Mucosa of descending colon (tissue), 3 donors: ENCODE data around the gene RMI2. TPM values are rescaled to one million over a fixed set of nuclear protein-coding genes. Genes with fewer than 3 reads are reported as not detected.

ENCODE experiments used
- ATAC-seq: fragments of 200-7000 bp; cut with Tn5 transposase; one replicate; pipeline ENCODE4 v1.9.1; 2020; ENCODE audit warnings: mild to moderate bottlenecking, moderate library complexity
- DNase-seq, 3 donors: peaks; one replicate each; pipeline ENCODE4 v3.0.0-alpha.2; 2020
- H3K36me3 ChIP-seq: fragments of 200-600 bp; one replicate; pipeline ENCODE4 v1.8.0; 2021; ENCODE audit warnings: low read depth, mild to moderate bottlenecking
- H3K4me1 ChIP-seq: fragments of 200-600 bp; one replicate; pipeline ENCODE4 v1.8.0; 2021; ENCODE audit warnings: low read depth, mild to moderate bottlenecking
- H3K4me3 ChIP-seq: fragments of 200-600 bp; one replicate; pipeline ENCODE4 v1.8.0; 2021; ENCODE audit warnings: mild to moderate bottlenecking
- H3K9me3 ChIP-seq: fragments of 200-600 bp; one replicate; pipeline ENCODE4 v1.8.0; 2021; ENCODE audit warnings: mild to moderate bottlenecking
- intact Hi-C, 2 donors: fragments of 100-400 bp; cut with DNase I in 1 of 2; cut with micrococcal nuclease in 1 of 2; formaldehyde crosslinking; loops; one replicate each; pipeline versions ENCODE4 v1.11.0 to v1.11.1; 2022; cut with DNase I, micrococcal nuclease
- total RNA-seq, 3 donors: library from RNA; stranded (reverse); fragmentation: NEBNext Ultra II Directional in 2 of 3; extraction: Animal tissue kit (Norgen Biotek cat#: 25700) in 2 of 3; gene quantifications; one replicate each; pipeline versions ENCODE4 v1.2.1 to v1.2.4, GENCODE V29; 2021 to 2023
- TF ChIP-seq, protein P1 (sequence below): fragments of 200-600 bp; IDR thresholded peaks from one replicate; pipeline ENCODE4 v1.8.0; 2022; ENCODE audit warnings: antibody characterized with exemption, mild to moderate bottlenecking
- donor health status: DM: no; HTN: no; CAD: no; lungs with moderate emphysema.
- donor health status: DM: no; HTN: no; CAD: no.
- donor health status: DM: no; HTN: yes; CAD: no.

RMI2 gene
- total RNA-seq, 3 donors from 2014 or later: 2.1 to 12.1 (median 7.0) TPM

DNA sequence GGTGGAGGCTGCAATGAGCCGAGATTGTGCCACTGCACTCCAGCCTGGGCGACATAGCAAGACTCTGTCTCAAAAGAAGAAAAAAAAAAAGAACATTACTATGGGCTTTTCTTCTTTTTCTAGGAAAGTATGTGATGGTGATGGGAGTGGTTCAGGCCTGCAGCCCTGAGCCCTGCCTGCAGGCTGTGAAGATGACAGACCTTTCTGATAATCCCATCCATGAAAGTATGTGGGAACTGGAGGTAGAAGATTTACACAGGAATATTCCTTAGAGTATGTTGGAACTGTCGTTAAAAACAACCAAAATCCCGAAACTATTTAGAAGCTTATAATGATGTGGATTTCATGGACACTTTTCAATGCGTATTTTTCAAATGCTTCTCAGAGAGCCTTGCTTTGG, 5.3 kb downstream of the RMI2 start:
- peaks cover 12% of the 10 kb centered on the region for H3K4me1 ChIP-seq
- H3K4me3 ChIP-seq: no peak overlapping the region
- intact Hi-C loops: loop anchor here in 1 of 2 donors (10.0 kb wide), 1 partner anchor 86 kb away; the partner anchor contains the start of gene TNP2
- H3K36me3 ChIP-seq: no peaks in the 10 kb centered on the region
- H3K9me3 ChIP-seq: no peaks in the 10 kb centered on the region
- TF ChIP-seq, protein P1, sequence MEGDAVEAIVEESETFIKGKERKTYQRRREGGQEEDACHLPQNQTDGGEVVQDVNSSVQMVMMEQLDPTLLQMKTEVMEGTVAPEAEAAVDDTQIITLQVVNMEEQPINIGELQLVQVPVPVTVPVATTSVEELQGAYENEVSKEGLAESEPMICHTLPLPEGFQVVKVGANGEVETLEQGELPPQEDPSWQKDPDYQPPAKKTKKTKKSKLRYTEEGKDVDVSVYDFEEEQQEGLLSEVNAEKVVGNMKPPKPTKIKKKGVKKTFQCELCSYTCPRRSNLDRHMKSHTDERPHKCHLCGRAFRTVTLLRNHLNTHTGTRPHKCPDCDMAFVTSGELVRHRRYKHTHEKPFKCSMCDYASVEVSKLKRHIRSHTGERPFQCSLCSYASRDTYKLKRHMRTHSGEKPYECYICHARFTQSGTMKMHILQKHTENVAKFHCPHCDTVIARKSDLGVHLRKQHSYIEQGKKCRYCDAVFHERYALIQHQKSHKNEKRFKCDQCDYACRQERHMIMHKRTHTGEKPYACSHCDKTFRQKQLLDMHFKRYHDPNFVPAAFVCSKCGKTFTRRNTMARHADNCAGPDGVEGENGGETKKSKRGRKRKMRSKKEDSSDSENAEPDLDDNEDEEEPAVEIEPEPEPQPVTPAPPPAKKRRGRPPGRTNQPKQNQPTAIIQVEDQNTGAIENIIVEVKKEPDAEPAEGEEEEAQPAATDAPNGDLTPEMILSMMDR: no peak
- ATAC-seq (no peak), DNase-seq (peak in 1 of 3 donors; percentile 10)

DNA sequence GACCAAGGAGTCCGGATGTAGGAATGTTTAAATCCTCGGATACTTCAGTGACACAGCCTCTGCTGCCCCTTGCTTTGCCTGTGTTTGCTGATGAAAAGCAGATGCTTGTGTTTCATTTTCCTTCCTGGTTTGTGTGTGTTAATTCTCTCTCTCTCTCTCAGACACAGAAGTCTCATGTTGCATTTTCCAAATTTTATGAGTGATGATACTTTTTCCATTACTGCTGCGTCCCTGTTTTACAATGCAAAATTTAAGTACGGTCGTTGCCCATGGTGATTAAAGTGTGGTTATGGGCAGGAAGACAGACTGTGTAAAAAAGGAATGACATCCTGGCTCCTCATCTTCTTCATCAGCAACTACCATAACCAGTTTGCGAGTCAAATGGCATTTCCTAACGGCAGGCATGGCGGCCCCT, 5.7 kb downstream of the RMI2 start:
- Histone ChIP-seq H3K4me3 (no peak overlapping the region), H3K4me1 (peaks cover 13% of the 10 kb centered on the region), H3K9me3 (no peaks in the 10 kb centered on the region), H3K36me3 (no peaks in the 10 kb centered on the region)
- TF ChIP-seq, protein P1: no peak
- intact Hi-C loops: loop anchor here in 1 of 2 donors (10.0 kb wide), 1 partner anchor 86 kb away; the partner anchor contains the start of gene TNP2
- DNase-seq (no peak), ATAC-seq (no peak)

DNA sequence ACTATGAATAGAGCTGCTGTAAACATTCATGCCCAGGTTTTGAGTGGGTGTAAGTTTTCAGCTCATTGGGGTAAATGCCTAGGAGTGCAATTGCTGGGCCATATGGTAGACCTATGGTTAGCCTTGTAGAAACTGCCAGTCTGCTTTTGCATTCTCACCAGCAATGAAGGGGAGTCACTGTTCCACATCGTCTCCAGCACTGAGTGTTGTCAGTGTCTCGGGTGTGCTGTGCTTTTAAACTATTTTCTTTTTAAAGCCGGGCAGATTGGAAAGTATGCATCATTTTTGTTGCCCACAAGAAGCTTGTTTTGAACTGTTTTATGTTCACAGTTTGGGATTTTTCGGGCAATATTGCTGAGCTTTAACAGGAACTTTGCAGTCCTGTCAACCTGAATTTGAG, 7.9 kb downstream of the RMI2 start:
- ATAC-seq (no peak), DNase-seq (no peak)
- TF ChIP-seq, protein P1: no peak
- no peak overlapping the region for H3K4me3 ChIP-seq
- intact Hi-C loops: loop anchor here in 1 of 2 donors (10.0 kb wide), 1 partner anchor 88 kb away; the partner anchor contains the start of gene TNP2
- peaks cover 13% of the 10 kb centered on the region for H3K4me1 ChIP-seq
- no peaks in the 10 kb centered on the region for H3K9me3 ChIP-seq
- H3K36me3 ChIP-seq: no peaks in the 10 kb centered on the region

DNA sequence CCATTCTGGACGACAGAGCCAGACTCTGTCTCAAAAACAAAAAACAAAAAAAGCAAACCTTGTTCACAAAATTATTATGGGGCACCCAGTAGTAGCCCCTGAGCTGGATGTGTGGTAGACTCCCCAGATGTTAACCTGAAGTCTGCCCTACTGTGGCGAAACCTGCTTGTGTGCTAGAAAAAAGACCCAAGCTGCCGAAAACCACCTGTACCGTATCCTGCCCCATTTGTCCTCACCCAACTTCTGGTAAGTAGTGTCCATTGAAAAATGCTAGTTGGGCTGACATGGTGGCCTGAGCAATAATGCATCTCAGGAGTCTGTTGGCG, 9.1 kb downstream of the RMI2 start:
- TF ChIP-seq, protein P1: no peak
- no peaks in the 10 kb centered on the region for H3K36me3 ChIP-seq
- no peak overlapping the region for H3K4me3 ChIP-seq
- no peak for ATAC-seq
- intact Hi-C loops: loop anchor here in 1 of 2 donors (10.0 kb wide), 1 partner anchor 90 kb away; the partner anchor contains the start of gene TNP2
- H3K4me1 ChIP-seq: peaks cover 13% of the 10 kb centered on the region
- DNase-seq: no peak
- no peaks in the 10 kb centered on the region for H3K9me3 ChIP-seq

DNA sequence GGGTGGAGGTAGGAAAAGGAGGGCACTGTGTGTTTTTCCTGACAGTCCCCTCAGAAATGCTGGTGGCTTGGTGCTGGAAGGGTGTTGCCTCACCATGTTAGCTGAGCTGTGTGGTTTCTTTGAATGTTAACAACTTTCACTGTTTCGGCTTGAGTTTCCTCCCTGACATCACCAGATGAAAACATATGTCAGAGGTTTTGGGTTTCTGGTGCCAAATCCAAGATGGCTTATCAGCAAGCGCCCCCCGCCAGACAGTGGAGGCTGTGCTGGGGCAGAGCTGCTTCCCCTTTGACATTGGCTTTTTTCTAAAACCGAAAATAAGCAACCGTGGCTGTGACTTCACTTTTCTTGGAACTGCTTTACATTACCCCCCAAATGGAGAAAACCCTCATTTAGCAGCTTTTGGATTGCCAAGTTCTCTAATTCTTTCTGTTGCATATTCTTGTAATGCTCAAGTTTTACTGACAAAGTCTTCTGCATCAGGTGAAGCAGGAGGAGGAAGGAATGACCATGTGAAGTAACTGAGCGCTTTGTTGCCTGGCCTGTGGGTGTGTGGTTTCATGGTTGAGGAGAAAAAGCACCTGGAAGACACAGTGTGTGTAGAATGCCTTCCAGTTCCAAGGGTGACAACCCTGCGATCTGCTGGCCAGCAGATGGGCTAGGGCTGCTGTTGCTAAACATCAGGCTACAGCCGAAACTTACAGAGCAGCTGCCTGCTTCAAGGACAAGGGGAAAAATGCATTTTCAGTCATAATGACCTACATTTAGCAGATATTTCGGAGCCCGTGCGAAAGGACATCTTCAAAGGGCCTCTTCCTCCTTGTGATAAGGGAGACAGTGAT, 9.7 kb downstream of the RMI2 start:
- Histone ChIP-seq H3K4me3 (no peak overlapping the region), H3K4me1 (peaks cover 10% of the 10 kb centered on the region), H3K36me3 (no peaks in the 10 kb centered on the region), H3K9me3 (no peaks in the 10 kb centered on the region)
- ATAC-seq: peak; percentile 48
- TF ChIP-seq, protein P1: no peak
- peak in 1 of 3 donors; percentile 63 for DNase-seq
- intact Hi-C loops: loop anchor here (5.0 to 10.0 kb wide), 2 partner anchors 90 to 388 kb away; partner anchors contain the start of gene TNP2 (in 1 of the 2)
